CD14-positive monocyte (primary cell): ENCODE data around the gene MKRN1. TPM values are rescaled to one million over a fixed set of nuclear protein-coding genes. Genes with fewer than 3 reads are reported as not detected.

Experiments
- DNase-seq, 3 donors: peaks; one replicate each; pipeline ENCODE4 v3.0.0-alpha.2; 2011 to 2022
- H2AFZ ChIP-seq: 2 replicates; pipeline ENCODE4 v1.6.0; 2012; ENCODE audit warnings: mild to moderate bottlenecking, low read depth, low read length, inconsistent platforms; ENCODE audit not compliant: insufficient read depth, poor library complexity, severe bottlenecking
- H3K27ac ChIP-seq, 2 donors: 1 replicate in 1 of 2; 2 replicates in 1 of 2; pipeline ENCODE4 v1.5.1; 2012 to 2013; ENCODE audit warnings: low read length in 2 of 2, control low read depth in 1 of 2, inconsistent platforms in 1 of 2, low read depth in 1 of 2, mild to moderate bottlenecking in 1 of 2
- H3K27me3 ChIP-seq, 2 donors: one replicate each; pipeline versions ENCODE4 v1.6.0 to v1.6.1; 2011 to 2013; ENCODE audit warnings: low read length in 2 of 2; ENCODE audit not compliant: control insufficient read depth in 2 of 2, insufficient read depth in 2 of 2
- H3K36me3 ChIP-seq, 2 donors: replicated peaks in 1 of 2; 1 replicate in 1 of 2; 2 replicates in 1 of 2; pipeline versions ENCODE4 v1.5.1 to v1.6.1; 2012 to 2013; ENCODE audit warnings: low read length in 2 of 2, control low read depth in 1 of 2, inconsistent platforms in 1 of 2, mild to moderate bottlenecking in 1 of 2; ENCODE audit not compliant: insufficient read depth in 2 of 2, control insufficient read depth in 1 of 2
- H3K4me1 ChIP-seq, 2 donors: 1 replicate in 1 of 2; 2 replicates in 1 of 2; pipeline versions ENCODE4 v1.5.1 to v1.6.1; 2012 to 2013; ENCODE audit warnings: low read length in 2 of 2, control low read depth in 1 of 2, inconsistent platforms in 1 of 2, mild to moderate bottlenecking in 1 of 2, moderate library complexity in 1 of 2; ENCODE audit not compliant: insufficient read depth in 2 of 2, control insufficient read depth in 1 of 2
- H3K4me2 ChIP-seq: replicated peaks from 2 replicates; pipeline ENCODE3; 2012; ENCODE audit warnings: low read length, moderate library complexity, mild to moderate bottlenecking; ENCODE audit not compliant: poor library complexity, severe bottlenecking; ENCODE audit errors: extremely low read depth
- H3K4me3 ChIP-seq, 3 experiments: fragments of 200-600 bp in 1 of 3; sonication (generic) in 1 of 3; replicated peaks in 1 of 3; 1 replicate in 2 of 3; 2 replicates in 1 of 3; pipeline ENCODE4 v1.5.1; 2011 to 2013; ENCODE audit warnings: low read length in 3 of 3, mild to moderate bottlenecking in 3 of 3, control low read depth in 2 of 3, low read depth in 2 of 3, inconsistent platforms in 1 of 3, moderate library complexity in 1 of 3
- H3K79me2 ChIP-seq: 2 replicates; pipeline ENCODE4 v1.6.0; 2012; ENCODE audit warnings: mild to moderate bottlenecking, control low read depth, inconsistent platforms, low read length, moderate library complexity; ENCODE audit not compliant: insufficient read depth
- H3K9ac ChIP-seq: 2 replicates; pipeline ENCODE4 v1.6.0; 2017; ENCODE audit warnings: low read length, mild to moderate bottlenecking; ENCODE audit not compliant: insufficient read depth, poor library complexity, severe bottlenecking
- H3K9me3 ChIP-seq, 2 donors: replicated peaks in 1 of 2; 1 replicate in 1 of 2; 2 replicates in 1 of 2; pipeline versions ENCODE4 v1.5.1 to v1.6.1; 2012 to 2013; ENCODE audit warnings: low read length in 2 of 2, control low read depth in 1 of 2; ENCODE audit not compliant: control insufficient read depth in 1 of 2, insufficient read depth in 1 of 2
- H4K20me1 ChIP-seq: 2 replicates; pipeline ENCODE4 v1.6.0; 2012; ENCODE audit warnings: mild to moderate bottlenecking, low read length, control low read depth, moderate library complexity; ENCODE audit not compliant: insufficient read depth
- H3K27ac Mint-ChIP-seq, 7 donors: one replicate each; pipeline ENCODE4 v1.8.0; 2020; ENCODE audit warnings: mild to moderate bottlenecking in 7 of 7, mixed read lengths in 7 of 7, moderate library complexity in 6 of 7, inconsistent platforms in 2 of 7
- H3K27me3 Mint-ChIP-seq, 3 donors: one replicate each; pipeline ENCODE4 v1.8.0; 2021 to 2022; ENCODE audit warnings: low read depth in 3 of 3, mild to moderate bottlenecking in 3 of 3, mixed read lengths in 3 of 3, moderate library complexity in 3 of 3, inconsistent platforms in 1 of 3
- H3K36me3 Mint-ChIP-seq, 2 donors: one replicate each; pipeline ENCODE4 v1.8.0; 2020; ENCODE audit warnings: mixed read lengths in 2 of 2, inconsistent platforms in 1 of 2, mild to moderate bottlenecking in 1 of 2
- H3K4me1 Mint-ChIP-seq: one replicate; pipeline ENCODE4 v1.8.0; 2020; ENCODE audit warnings: mild to moderate bottlenecking, mixed read lengths
- H3K4me3 Mint-ChIP-seq, 2 donors: one replicate each; pipeline ENCODE4 v1.8.0; 2020; ENCODE audit warnings: mild to moderate bottlenecking in 2 of 2, mixed read lengths in 2 of 2, moderate library complexity in 1 of 2
- H3K9me3 Mint-ChIP-seq, 7 donors: one replicate each; pipeline ENCODE4 v1.8.0; 2020 to 2022; ENCODE audit warnings: mixed read lengths in 7 of 7, mild to moderate bottlenecking in 6 of 7, moderate library complexity in 6 of 7, inconsistent platforms in 2 of 7
- CTCF ChIP-seq: fragments of 200-600 bp; IDR thresholded peaks from one replicate; pipeline ENCODE4 v1.8.0; 2022; ENCODE audit warnings: antibody characterized with exemption, mild to moderate bottlenecking
- WGBS: methylation state at CpG from one replicate; pipeline ENCODE4 v1.1.5; 2013; ENCODE audit warnings: missing lambda C conversion rate; ENCODE audit not compliant: insufficient coverage; 5-methylcytosine and 5-hydroxymethylcytosine counted together
- intact Hi-C, 2 donors: fragments of 100-400 bp; cut with micrococcal nuclease; formaldehyde crosslinking; loops; one replicate each; pipeline versions ENCODE4 v1.15.0 to v1.15.1; 2023
- polyA plus RNA-seq, 3 donors: library from polyadenylated mRNA; depleted of rRNA in 1 of 3; unstranded in 2 of 3; stranded (reverse) in 1 of 3; fragments of 300-500 nt in 2 of 3; fragments of >200 nt in 1 of 3; fragmentation: Illumina TruSeq in 2 of 3; gene quantifications; 1 replicate in 2 of 3; 2 replicates in 1 of 3; pipeline ENCODE4 v1.2.3, GENCODE V29; 2012 to 2021

The MKRN1 gene
- polyA plus RNA-seq, 3 donors, result 88.4 to 160 (median 127) TPM

GRCh38 chr7:140458201-140458600, 21.1 kb downstream of the MKRN1 start:
- Histone ChIP-seq H3K4me2 (no peak overlapping the region), H3K4me1 (no peaks in the 10 kb centered on the region), H3K36me3 (peaks cover 88 to 100% of the 10 kb centered on the region in 2 donors), H3K27ac (no peak overlapping the region), H3K9ac (no peak overlapping the region), H4K20me1 (peaks cover 100% of the 10 kb centered on the region), H3K79me2 (peaks cover 41% of the 10 kb centered on the region), H3K4me3 (no peak overlapping the region), H2AFZ (no peak overlapping the region), H3K27me3 (no peaks in the 10 kb centered on the region), H3K9me3 (no peaks in the 10 kb centered on the region)
- no peak overlapping the region for H3K27ac Mint-ChIP-seq
- peaks cover 3% of the 10 kb centered on the region for H3K4me1 Mint-ChIP-seq
- intact Hi-C loops, result no loop called here
- no peaks in the 10 kb centered on the region for H3K27me3 Mint-ChIP-seq
- H3K9me3 Mint-ChIP-seq, result no peaks in the 10 kb centered on the region
- WGBS, result no CpG with 5 or more reads among the region's 3 CpGs
- H3K4me3 Mint-ChIP-seq, result no peak overlapping the region
- TF ChIP-seq CTCF, result no peak
- no peak for DNase-seq
- peaks cover 76 to 91% of the 10 kb centered on the region in 2 donors for H3K36me3 Mint-ChIP-seq

- no peak overlapping the region for H3K27ac ChIP-seq
- no peak overlapping the region for H3K4me2 ChIP-seq
- Mint-ChIP-seq H3K27ac (no peak overlapping the region), H3K4me1 (no peaks in the 10 kb centered on the region), H3K4me3 (no peak overlapping the region), H3K36me3 (peaks cover 87 to 94% of the 10 kb centered on the region in 2 donors), H3K27me3 (no peaks in the 10 kb centered on the region), H3K9me3 (no peaks in the 10 kb centered on the region)
- intact Hi-C loops, result no loop called here
- no peak for TF ChIP-seq CTCF
- WGBS, result 100% methylated on average over 1 of the region's 9 CpGs
- H3K36me3 ChIP-seq, result peaks cover 87 to 97% of the 10 kb centered on the region in 2 donors
- peaks cover 97% of the 10 kb centered on the region for H4K20me1 ChIP-seq
- no peak for DNase-seq
- peaks cover 27% of the 10 kb centered on the region for H3K79me2 ChIP-seq
- H3K4me1 ChIP-seq, result no peaks in the 10 kb centered on the region
- no peak overlapping the region for H2AFZ ChIP-seq
- H3K4me3 ChIP-seq, result no peak overlapping the region
- H3K9ac ChIP-seq, result no peak overlapping the region
- no peaks in the 10 kb centered on the region for H3K9me3 ChIP-seq
- no peaks in the 10 kb centered on the region for H3K27me3 ChIP-seq
Measured at GRCh38 chr7:140456551-140457051, 22.7 kb downstream of the MKRN1 start.
